ENCODE results near the gene MME.

GRCh38 chr3:155106119-155106518, 26.0 kb downstream of the MME start:
- no peak for TF ChIP-seq CTCF (IDR thresholded peaks at IDR 0.05)
- no peak for TF ChIP-seq POLR2AphosphoS5 (IDR thresholded peaks at IDR 0.05; ENCODE audit: low read depth, low read length)
- no peak for TF ChIP-seq SIN3A (IDR thresholded peaks at IDR 0.05; ENCODE audit: borderline replicate concordance, insufficient read depth, low read depth, low read length)

Data from Panc1 (cell line).